Iris pigment epithelial cell (primary cell): Measurements from ENCODE around the gene SPATA13.

Experiments used
- DNase-seq: peaks from one replicate; pipeline ENCODE4 v3.0.0-alpha.2; 2011; ENCODE audit warnings: low read depth

Gene SPATA13

DNA sequence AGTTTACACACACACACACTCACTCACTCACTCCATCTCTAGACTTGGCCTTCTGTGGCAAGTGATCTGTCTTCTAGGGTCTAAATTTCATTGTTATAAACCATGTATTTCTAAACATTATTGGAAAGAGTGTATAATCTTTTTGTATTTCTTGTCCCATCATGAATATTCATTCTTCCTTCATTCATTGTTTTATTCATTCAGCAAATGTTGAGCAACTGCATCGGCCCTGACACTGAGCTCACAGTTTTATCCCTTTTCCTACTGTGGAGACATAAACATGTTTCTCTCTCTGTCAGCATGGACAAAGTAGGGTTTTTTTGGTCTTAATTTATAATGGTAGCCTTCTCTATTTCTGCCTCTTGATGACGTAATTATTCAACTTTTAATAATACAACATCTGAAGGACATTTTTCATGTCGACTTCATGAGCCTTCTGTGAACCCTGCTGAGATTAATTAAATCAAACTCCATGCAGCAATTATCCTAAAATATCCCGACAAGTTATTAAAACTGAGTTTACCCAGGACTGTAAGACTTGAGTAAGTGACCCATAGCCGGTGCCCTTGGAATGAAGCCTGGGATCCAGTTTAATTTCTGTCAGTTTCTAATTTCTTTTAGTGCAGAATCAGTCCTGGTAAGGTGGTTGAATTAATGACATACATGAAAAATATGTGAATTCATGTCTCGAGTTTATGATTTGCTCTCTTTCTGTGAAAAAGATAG, 7.3 kb downstream of the SPATA13 start:
- DNase-seq, result no peak

DNA sequence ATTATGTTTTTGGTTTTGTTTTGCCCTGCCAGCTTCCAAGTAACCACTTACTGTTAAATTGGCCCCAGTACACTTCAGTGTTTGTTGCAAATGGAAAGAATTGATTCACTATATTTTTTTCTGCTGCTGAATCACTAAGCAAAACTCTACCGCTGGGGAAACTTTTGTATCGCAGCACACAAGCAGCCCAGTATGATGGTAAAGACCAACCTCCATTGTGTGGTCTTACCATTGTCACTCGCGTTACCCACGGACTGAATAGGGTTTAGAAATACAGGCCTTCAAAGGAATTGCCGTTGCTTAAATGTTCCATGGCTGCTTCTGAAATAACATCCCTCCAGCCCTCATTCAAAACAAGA, 7.9 kb downstream of the SPATA13 start:
- no peak for DNase-seq

DNA sequence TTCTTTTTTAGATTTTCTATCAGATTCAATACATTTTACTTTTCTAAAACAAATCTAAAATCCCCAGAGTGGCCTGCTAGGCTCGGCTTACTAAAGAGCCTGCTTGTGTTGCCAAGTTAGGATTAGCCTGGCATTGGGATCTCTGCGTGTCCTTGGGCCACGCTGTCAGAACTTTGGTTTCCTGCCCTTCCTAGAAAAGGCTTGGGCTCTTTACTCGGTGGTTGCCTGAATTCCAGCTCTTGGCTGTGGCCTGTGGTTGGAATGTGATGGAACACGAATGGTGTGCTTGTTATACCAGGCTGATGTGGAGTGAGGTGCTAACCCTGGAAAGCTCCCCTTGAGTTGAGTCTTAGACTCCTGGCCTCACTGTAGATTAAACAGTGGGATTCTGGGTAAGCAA, 8.5 kb downstream of the SPATA13 start:
- no peak for DNase-seq

DNA sequence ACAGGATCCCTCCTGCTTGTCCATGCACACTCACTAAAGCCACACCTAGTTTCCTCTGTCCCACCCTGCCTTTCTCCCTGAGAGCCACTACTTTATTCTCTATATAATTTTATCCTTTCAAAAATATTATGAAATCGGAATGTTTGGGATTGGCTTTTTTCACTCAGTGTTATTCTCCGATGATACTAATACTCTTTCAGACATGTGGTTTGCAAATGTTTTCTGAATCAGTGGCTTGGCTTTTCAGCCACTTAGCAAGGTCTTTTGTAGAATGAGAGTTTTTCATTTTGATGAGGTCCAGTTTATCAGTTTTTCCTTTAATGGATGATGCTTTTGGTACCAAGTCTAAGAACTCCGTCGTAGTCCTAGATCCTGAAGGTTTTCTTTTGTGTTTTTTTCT, 11.6 kb downstream of the SPATA13 start:
- DNase-seq, result no peak

DNA sequence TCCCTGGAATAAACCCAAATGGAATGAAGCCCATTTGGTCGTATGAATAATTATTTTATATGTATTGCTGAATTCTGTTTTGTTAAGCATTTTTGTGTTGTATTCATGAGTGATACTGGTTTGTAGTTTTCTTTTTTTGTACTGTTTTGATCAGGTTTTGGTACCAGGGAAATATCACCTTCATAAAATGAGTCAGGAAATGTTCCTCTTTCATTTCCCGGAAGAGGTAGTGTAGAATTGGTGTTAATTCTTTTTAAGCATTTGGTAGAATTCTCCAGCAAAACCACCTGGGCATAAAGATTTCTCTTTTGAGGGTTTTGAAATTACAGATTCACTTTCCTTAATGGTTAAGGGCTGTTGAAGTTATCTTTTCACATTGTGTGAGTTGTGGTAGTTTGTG, 13.3 kb downstream of the SPATA13 start:
- DNase-seq, result no peak

DNA sequence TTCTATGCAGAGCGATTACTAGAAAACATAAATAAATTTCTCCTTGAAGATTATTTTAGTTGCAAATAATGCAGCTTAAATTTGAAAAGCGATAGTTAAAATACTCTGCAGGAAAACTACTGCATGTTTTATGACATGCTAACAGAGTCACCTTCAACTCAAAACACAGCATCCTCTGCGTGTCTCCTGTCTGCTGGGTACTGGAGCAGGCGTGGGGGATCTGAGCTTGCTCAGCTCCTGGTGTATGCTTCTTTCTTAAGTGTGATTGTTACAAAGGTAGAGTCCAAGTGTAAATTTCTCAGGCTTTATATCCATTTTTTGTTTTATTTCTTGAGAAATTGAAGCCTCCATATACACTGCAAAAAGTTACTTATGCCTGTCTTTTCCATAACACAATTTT, 15.3 kb downstream of the SPATA13 start:
- no peak for DNase-seq

DNA sequence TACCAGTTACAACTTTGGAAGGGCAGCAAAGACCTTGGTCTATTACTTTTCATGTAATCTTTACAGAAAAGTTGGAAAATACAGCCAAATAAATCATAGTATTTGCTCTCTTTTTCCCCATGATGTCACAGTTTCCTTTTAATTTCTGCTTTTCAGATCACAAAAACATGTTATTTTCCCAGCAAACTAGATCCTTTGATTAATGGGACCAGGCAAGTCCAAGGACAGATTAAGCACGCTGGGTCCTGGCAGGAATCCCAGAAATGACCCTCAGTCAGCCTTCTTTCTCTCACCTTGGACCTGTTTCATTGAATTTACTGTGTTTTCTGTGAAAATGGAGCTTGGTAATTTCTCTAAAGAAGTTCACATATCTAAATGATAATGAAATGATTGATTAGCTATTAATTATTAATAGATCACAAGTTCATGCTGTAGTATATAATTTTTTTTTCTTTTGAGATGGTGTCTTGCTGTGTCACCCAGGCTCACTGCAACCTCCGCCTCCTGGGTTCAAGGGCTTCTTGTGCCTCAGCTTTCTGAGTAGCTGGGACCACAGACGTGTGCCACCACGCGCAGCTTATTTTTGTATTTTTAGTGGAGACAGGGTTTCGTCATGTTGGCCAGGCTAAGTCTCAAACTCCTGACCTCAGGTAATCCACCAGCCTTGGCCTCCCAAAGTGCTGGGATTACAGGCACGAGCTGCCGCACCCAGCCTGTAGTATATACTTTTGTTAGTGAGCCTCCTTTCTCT, 16.0 kb downstream of the SPATA13 start:
- DNase-seq, result no peak

DNA sequence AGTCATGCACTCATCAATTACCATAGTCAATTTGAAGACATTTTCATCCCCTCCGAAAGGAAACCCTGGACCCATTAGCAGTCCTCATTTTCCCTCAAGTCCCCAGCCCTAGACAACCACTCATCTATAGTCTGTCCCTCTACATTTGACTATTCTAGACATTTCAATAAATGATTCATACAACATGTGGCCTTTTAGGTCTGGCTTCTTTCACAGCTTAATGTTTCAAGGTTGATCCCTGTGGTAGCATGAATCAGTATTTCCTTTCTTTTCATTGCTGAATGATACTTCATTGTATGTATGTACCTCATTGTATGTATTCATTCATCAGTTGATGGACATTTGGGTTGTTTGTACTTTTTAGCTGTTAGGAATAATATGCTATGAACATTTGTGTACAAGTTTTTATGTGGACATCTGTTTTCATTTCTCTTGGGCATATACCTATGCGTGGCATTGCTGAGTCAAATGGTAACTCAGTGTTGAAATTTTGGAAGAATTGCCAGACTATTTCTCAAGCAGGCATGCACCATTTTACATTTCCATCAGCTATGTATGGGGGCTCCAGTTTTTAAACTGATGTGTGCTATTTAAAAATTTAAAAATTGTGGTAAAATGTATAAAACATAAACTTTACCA, 18.4 kb downstream of the SPATA13 start:
- DNase-seq, result peak; percentile 47

DNA sequence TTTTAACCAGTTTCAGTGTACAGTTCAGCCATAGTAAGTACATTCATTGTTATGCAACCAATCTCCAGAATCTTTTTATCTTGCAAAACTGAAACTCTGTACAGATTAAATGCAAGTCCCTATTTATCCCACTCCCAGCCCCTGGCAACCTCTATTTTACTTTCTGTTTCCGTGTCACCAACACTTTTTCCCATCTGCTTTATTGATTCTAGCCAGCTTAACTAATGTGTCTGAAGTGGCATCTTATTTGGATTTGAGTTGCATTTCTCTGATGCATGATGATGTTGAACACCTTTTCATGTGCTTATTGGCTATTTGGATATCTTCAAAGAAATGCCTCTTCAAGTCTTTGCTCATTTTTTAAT, 18.9 kb downstream of the SPATA13 start:
- DNase-seq, result no peak

DNA sequence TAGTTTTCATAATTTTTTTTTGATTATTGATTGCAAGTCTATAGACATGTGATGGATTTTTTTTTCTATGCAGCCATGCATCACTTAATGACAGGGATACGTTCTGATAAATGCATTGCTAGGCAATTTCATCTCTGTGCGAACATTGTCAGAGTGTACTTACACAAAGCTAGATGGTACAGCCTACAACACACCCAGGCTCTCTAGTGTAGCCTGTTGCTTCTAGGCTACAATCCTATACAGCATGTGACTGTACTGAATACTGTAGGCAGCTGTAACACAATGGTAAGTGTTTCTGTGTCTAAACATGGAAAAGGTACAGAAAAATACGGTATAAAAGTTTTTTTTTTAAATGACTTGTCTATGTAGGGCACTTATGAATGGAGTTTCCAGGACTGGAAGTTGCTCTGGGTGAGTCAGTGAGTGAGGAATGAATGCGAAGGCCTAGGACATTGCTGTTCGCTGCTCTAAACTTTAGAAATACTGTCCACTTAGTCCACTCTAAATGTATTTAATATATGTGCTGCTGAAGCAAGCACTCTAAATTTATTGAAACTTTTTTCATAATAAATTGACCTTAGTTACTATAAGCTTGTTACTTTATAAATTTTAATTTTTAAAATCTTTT, 20.3 kb downstream of the SPATA13 start:
- DNase-seq, result peak; percentile 70

DNA sequence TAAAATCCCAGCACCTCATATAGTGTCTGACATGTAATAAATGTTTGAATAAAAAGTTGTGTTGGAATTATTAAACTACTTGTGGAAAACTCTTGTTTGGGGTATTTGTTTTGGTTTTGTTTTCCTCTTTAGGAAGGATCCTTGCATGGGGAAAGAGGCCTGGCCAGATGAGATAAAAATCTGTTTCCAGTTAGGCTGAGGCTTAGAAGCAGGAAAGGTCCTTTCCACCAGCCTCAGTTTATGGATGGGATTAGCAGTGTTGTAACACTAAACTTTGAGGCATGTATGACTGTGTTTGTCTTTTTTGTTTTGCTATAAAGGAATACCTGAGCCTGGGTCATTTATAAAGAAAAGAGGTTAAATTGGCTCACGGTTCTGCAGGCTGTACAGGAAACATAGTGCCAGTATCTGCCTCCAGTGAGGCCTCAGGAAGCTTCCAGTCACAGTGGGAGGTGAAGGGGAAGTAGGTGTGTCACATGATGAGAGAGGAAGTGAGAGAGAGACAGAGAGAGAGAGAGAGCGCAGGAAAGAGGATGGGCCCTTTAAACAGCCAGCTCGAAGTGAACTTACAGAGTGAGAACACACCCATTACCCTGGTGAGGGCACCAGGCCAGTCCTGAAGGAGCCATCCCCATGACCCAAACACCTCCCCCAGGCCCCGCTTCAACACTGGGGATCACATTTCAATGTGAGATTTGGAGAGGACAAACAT, 21.6 kb downstream of the SPATA13 start:
- no peak for DNase-seq

DNA sequence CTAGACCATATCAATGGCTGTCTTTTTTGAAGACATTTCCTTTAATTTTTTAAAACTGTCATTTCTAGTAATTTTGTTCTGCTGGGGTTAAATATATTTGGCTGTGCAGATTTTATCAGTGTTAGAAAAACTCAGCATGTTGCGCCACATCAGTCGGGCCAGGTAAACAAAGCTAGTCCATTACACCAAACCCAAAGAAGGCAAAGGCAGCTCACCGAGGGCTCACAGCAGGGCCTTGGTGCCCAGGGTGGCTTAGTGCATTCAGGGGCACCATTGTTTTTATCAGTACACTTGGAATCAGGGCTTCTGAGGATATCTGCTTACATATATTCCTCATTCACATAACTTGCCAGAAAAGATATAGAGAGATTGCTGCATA, 22.2 kb downstream of the SPATA13 start:
- DNase-seq, result no peak

DNA sequence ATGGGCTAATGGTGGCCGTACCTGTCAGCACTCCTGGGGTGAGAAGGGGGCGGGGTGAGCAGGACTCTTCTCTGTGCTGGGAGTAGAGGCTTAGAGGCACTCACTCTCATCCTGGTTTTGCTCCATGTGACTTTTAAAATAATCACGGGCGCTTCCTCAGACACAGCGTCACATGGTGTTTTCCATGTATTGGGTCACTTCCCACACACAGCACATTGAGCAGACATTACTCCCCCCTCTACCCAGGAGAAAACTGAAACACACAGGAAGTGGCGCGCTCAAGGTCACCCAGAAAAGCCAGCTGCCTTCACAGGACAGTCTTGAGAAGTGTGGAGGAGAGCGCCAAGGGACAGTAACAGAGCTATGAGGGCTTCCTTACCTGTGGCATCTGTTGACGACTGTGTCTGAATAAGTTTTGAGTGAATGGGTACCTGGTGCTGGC, 23.2 kb downstream of the SPATA13 start:
- no peak for DNase-seq

DNA sequence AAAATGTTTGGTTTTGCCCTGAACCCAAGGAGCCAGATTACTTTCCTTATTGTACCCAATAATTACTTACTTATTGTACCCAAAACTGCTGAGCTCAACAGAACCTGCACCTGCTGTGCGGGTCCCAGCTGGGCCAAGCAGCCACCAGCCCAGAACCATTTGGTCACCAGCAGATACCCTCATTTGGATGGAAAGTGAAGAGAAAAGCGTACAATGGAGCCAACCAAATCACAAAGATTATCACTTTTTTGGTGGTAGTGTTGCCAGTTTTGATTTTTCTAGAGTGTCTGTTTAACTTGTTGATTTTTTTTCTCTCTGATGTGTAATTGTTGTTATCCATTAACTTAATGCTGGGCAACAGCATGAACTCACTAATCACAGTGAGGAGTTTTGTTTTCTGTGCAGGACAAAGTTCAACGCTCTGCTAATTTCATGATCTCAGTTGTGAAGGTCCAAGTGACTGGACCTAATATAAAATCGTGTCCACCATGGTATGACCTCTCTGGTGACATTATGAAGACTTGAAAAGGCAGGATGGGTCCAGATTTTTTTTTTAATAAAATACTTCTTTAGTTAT, 23.8 kb downstream of the SPATA13 start:
- no peak for DNase-seq

DNA sequence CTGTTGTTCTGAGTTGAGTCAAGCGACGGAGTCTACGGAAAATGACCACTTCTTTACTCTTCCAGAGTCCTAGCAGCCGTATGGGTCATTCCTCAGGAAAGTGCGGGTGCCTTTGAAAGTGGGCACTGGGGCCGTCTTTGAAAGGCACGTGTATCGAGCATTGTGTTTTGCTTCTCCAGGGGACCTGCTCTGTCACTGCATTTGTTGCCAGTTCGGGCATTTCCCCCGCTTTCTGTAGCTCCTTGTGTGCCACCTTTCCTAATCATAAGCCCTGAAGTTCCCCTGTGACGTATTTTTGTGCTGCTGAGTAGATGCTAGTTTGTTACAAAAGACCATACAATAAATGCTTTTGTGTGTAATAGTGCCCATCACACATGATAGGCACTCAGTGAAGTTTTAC, 24.4 kb downstream of the SPATA13 start:
- no peak for DNase-seq

DNA sequence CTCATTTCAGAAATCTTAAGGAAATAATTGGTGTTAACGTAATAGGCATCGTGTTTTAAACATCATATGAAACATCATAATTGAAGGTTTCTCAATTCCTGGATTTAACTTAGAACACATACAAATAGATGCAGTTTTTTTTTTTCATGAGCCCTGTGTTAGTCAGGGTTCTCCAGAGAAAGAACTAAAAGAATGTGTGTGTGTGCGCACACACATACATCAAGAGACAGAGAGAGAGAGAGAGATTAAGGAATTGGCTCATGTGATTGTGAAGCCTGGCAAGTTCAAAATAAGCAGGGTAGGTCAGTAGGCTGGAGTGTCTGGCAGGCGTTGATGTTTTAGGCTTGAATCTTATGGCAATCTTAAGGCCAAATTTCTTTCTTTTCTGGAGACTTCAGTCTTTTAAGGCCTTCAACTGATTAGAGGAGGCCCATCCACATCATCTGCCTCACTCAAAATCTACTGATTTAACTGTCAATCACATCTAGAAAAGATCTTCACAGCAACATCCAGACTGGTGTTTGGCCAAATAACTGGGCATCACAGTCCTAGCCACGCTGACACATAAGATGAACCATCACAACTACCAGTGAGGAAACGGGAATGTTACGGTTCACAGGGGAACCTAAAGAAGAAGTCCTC, 25.2 kb downstream of the SPATA13 start:
- DNase-seq, result peak; percentile 50

DNA sequence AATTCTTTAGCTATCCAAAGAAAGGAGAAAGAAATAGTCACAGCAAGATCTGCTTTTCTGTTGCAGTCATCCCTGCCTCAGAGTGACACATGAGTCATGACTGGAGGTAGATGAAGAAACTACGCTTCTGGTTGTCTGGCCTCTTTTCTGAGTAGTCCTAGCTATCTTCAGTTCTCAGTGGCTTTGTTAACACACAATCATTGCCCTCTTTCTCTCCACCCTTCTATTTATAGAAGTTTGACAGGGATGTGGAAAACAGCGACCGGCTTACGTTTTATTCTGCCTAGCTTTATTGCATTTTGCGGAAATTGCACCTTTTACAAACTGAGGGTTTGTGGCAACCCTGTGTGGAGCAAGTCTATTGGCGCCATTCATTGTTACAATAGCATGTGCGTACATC, 26.7 kb downstream of the SPATA13 start:
- DNase-seq, result peak; percentile 45

DNA sequence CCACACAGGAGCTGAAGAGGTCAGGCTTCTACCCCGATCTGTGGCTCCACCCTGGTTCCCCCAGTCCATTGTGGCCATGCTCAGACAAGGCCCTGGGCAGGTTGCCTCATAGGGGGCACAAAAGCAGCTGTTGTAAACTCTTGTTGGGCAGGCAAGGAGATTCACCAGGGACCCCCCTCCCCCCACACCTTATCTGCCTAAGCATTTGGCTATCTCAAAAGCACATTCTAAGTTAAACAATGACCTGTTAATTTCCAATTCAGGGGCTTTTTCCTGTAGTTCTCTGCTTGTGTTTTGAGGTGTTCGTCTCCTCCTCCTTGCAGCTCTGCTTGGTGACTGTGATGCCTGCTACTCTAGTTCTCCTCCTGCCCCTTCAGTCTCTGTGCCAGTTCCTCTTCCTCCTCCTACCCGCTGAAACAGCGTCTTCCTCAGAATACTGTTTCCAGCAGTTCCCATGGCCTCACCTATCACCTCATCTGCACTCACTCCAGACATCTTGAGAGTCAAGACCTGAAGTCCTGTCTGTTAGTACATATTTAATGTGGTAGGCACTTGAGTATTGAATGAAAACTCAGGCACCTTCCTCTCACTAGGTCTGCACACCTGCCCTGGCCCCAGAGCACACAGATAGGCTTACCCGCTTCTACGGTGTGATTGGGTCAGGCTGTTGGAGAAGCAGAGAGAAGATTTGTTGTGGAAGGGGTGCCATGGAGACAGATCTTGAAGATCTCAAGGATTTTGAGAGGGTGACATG, 31.7 kb downstream of the SPATA13 start:
- DNase-seq, result no peak

DNA sequence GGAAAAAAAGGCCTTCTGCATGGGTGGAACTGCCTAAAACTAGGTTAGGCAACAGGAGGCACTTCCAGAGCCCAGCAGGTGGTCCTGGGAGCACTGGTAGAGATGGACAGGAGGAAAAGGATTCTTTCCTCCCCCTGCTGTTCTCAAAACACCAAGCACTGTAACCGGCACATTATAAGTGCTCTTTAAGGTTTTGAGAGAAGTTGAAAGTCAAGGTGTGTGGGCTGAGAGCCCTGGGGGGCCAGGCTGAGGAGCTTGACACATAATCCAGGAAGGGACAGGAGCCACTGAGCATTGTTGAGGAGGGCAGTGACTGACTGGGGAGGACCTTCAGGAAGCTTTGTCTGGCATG, 32.3 kb downstream of the SPATA13 start:
- no peak for DNase-seq

DNA sequence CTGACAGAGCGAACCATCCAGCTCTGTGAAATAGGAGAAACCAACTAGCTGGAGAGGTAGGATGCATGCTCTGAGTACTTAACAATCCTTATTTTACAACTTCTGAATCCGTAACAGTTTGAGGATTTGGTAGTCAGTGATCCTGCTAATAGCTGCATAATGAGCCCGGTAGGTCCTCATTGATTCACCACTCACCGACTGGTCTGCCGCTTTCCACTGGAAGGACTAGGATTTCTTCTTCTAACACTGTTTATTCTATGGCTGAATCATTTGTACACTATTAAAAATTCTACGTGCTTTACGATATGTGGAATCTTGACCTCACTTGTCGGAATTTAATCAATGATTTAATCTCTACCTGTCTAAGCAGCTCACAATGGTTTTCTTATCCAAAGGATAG, 33.9 kb downstream of the SPATA13 start:
- DNase-seq, result no peak

DNA sequence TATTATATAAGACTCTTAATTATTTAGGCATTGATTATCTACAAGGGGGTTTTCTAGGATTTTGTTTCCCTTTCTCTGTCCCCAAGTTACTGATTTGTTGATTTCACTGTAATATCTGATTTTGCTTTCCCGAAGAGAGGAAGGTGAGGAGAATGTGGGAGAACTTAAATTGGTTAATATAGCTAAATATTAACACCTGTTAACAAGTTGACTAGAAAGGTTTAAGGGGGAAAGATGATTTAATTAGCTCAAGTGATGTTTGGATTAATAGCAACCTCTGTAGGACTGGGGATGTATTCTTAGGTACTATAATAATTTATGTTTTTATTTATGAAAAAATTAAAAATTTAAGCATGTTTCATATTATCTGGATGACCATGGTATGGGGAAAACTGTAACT, 35.1 kb downstream of the SPATA13 start:
- no peak for DNase-seq
